Retina (tissue), 1 donor: ENCODE measurements around the gene GABBR2.

ENCODE experiments used
- DNase-seq: peaks from one replicate; pipeline ENCODE4 v3.0.0-alpha.2; 2016

Gene GABBR2

DNA sequence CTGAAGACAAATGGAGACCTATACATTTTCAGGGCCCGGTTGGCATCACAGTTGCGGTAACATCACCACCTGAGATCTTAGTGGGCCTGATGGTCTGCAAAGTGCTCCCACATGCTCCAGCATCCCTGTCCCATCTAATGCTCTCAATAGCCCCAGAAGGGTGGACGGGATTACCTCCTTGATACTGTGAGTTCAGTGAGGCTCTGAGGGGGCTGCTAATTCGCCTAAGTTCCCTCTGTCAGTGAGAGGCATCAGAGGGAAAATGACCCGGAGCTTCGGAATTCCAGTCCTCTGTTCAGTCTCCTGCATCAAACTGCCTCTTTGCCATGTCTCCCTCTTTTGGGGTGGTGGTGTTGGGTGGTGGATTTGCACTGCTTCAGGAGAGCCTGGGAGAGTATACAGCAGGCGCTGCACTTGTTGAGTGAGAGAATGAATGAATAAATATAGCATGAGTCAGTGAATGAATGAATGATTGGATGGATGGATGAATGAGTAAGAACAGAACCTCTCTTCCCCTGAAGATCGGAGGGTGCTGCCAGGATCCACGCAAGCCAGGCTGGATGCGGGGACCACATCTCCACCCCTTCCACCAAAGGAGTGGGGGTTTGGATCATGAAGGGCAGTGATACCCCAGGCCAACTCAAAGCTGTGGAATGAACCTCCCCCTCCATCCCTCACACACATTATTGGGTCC, 141.0 kb downstream of the GABBR2 start:
- peak; percentile 8 for DNase-seq

DNA sequence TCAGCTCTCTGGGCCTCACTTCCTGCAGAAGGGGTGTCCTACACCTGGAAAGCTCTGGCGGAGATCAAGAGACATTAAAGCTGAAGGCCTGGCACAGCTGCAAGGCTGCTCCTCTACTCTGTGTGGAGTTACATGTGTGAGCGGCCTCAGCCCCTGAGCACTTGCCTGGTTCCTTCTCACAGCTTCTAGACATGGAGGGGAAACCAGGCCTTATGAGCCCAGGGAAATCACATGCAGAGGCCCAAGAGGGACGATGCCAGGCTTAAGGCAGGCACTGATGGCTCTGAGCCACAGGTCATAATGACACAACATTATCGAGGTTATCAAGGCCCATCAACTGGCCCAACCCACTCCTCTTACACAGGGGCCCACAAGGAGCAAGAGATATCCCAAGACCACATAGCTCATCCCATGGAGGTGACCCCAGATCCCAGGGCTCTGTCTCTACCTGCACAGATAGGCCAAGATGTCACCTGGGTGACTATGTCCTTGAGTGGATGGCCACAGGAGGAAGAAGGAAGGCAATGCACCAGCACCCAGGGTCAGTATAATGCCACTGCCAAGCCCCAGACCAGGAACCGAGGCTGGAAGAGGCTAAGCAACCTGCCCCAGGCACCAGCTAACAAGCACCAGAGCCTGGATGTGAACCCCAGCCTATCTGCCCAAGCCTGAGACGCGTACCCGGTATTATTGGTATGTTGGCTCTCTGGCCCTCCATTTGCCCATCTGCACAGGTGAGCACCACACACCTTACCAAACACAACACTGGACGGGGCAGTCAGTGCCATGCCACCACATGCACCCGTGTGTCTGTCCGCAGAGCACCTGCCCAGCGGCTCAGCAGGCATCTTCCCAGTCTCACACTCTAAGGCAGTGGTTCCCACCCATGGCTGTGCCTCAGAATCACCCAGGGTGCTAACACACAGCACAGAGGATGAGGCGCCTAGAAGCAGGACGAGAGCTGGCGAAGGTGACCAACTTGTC, 143.3 kb downstream of the GABBR2 start:
- no peak for DNase-seq

DNA sequence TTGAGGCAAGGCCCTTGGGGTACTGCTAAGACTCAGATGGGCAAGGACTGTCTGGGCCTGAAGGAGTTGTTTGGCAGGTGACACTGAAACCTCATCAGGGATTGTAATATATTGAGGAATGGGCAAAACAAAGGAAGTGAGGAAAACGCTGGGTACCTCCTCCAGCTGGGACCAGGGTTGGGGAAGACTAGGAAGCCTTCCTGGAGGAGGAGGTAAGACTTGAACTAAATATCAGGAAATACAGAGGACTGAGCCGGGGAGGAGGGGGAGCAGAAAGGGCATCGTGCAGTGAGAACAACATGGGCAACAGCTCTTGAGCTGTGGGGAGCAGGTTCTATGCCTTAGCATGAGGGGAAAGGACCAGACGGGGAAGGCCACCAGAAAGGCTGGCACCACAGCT, 144.0 kb downstream of the GABBR2 start:
- DNase-seq = no peak

DNA sequence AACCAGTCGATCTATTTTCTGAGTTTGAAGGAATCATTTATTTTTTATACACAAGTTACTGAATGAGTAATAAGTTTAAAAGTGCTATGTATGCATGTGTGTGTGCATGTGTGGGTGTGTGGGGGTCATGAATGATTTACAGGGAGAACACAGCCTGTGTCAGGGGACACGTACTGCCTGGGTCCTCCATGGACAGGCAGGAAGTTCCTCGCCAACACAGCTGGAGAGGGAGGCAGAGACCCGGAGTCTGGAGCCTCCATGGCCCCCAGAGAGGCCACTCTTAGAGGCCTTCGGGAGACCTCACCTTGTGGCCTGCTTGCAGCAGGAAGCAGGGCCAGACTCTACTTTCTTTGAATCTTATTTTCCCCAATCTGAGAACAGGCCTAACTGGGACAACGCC, 144.7 kb downstream of the GABBR2 start:
- peak; percentile 16 for DNase-seq

DNA sequence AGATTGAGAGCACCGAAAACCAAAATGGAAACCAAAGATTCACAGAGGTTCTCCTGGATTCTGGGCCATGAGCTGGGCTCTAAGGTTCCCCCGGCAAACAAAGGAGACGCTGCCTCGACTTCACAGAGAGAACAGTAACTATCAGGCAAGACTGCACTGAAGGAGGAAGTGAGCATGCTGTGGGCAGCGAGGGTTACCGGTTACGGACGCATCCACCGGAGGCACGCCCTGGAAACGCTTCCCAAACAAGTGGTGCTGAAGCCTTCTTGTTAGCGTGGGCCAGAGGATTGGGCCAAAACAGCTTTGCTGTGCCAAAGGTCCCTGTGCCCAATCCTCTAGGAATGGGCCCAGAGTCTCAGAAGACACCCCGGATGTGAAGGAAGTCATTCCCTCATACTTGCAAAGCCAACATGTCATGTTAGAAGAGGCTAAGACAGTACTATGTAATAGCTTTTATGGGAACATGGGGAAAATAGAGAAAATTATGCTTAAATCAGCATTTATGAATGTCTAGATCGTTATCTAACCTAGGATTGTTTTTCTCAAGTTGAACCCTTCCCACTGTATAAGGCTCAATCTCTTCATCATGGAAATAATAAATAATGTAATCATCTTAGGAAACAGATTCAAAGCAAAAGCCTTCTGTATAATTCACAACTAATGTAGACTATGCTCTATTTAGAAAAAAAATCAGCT, 145.4 kb downstream of the GABBR2 start:
- DNase-seq = peak; percentile 6

DNA sequence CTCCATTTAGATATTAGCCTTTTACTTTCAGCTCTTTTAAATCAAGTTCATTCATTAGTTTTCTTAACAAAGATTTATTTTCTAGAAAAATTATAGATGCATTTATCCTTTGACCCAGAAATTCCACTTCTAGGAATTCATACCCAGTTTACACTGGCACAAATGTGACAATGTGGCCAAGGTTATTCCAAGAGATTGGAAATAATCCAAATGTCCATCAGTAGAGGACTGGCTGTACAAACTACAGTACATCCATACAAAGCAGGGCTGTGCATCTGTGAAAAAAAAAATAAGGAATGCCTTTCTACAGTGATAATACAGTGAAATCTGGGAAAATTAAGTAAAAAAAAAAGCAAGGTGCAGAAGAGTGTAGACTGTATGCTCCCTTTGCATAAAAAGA, 149.2 kb downstream of the GABBR2 start:
- DNase-seq = no peak

DNA sequence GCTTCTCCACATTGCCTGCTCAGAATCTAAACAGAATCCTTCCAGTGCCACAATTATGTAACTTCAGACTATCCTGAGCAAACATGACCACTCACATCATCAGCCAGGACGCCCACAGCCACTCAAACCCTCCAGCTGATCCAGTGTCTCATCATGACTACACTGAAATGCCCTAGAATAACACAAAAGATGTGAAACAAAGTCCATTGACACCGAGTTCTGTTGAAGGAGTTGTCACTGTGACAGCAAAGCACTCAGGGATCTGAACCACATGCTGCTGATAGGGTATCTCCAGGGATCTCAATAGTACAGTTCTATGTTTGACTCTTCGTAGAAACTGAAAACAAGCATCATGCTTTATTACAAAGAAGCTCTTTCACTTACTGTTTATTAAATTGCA, 150.2 kb downstream of the GABBR2 start:
- DNase-seq = peak; percentile 4

DNA sequence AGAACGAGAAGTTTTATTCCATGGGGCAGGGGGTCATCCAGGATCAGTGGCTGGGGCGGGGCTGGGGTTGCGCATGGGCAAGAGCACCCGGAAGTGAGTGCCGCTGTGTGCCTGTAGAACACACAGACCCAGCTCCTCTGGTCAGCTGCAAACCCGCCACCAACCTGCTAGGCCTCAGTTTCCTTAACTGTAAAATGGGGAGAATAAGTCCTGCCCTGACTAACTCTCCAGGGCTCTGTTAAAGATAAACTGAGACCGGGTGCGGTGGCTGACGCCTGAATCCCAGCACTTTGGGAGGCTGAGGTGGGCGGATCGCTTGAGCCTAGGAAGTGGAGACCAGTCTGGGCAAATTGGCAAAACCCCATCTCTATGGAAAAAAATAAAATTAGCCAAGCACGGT, 152.2 kb downstream of the GABBR2 start:
- DNase-seq = no peak

DNA sequence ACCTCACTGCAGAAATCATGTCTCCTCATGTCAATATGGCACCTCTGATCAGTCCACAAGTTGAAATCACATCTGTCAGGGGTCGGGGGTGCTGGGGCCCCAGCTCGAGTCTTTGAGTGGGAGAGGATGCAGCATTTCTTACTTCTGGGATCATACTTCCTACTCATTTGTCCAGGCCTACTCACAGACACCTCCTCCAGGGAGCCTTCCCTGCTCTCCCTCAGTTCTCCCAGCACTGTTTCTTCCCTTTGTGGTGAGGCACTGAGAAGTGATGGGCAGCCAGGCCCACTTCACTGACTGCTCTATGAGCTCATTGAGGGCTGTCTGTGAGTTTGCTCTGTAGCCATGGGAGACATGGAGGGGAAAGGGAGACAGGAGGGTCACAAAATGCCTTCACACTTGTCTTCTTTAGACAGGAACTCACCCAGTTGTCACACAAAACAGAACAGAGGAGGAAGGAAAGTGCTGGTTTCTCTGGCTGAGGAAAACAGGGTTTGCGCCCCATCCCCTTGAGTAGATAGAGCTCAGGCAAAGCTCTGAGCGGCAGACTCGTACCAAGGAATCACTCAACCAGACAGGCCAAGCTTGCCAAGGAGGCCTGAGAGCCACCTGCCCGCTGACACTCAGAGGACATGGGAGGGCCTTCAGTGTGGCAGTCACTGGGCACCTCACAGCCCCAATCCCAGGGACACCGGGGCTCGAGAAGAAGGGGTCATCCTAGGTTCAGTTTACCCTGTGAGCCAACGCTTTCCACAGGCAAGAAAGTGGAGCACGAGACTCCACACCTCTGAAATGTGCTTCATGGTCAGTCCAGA, 152.9 kb downstream of the GABBR2 start:
- no peak for DNase-seq

DNA sequence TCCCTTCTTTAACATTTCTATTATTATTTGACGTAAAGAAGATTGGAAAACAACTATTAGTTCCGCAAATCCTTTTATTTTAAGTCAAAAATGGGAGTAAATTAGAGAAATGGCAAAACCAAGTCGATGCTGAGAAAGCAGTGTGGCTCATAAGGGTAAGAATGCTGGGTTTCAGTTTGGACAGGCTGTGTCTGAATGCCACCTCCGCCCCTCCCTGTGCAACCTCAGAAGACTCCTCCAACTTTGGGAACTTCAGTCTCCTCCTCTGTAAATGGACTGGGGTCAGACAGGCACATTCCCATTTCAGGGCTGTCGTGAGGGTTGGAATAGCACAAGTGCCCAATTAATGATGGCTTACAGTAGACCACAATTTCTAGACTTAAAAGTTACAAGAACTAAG, 154.0 kb downstream of the GABBR2 start:
- DNase-seq = no peak

DNA sequence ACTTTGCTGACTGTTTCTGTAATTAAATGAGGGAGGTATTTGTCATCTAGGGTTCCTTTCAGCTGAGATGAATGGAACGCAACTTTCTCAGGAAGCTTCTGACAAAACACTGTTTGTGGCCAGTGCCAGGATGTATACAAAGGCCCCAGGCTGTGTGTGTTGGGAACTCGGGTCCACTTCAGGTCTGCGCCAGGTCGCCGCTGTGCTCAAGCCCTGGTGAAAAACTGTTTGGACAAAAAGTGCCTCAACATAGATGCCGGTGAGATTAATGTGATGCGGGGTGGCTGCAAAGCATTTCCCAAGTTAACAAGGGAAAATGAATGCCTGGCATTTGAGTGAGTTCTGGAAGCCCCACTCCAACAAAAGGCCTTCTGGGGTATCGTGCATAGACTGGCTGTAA, 156.4 kb downstream of the GABBR2 start:
- no peak for DNase-seq

DNA sequence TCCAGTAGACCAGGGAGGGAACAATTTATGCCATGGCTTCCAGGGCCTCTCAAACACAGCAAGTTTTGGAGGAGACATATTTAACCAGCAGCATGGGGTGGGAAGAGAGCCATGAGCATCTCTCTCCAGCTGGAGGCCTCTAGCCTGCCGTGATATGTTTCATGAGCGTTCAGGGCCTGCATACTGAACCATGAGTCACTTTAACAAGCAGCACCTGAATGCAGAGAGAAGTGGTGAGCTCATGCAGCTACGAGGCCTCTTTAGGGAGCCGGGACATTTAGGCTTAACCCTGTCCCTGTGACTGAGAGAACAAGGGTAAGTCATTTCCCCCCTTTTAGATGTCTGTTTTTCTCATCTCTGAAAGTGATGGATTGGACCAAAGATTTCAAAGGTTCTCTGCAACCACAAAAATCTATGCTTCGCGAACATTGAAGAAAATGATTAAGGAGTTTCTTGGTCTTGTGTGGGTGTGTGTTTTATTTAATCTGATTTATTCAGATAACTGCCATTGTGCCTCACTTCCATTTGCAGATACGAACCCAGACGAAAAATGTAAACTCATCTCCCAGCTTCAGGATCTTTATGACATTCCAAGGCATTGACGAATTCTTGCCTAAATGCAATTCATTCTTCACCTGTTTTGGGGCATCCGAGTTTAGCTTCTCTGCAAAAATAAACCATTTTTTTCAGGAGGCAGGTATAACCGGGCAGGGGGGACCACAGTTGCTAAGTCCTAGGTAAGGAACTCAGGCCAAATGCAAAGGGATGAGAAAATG, 157.0 kb downstream of the GABBR2 start:
- DNase-seq = no peak

DNA sequence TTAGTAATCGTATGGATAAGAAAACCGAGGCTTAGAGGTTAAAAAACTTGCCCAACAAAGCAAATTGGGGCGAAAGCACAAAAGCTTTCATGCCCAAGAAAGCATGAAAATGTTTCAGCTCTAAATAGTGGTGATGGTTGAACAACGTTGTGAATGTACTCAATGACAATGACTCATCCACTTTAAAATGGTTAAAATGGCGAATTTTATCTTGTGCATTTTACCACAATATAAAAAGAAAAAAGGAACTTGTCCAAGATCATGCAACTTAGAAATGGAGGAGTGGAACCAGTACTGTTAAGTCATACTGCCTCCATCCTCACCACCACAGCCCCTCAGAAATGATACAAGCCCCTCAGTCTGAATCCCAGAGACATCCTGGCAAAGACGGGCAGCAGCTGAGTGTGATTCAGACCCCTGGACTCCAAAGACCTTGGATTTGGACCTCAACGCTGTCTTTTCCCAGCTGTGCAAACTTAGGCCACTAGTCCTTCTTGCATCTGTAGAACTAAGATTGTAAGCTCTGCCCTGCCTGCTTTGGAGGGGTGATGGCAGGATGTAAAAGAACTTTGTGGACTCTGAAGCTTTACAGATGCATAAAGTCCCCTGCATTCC, 158.4 kb downstream of the GABBR2 start:
- DNase-seq = no peak

DNA sequence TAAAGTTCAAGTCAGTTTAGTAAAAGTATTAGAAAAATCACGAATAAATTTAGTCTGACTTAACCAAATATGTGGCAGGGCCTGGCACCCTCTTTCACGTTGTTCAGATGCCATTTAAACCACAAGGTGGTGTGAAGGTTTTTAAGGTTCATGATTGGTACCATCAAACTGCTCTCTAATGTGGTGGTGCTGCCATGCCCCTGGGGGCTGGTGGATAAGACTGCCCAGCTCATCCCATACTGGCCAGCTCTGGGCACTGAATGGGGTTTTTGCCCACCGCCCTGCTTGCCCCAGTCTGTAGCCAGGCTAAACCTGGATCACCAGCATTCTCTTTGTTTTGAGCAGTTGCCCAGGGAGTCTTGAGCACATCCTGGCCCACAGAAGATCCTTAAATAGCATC, 159.3 kb downstream of the GABBR2 start:
- DNase-seq = no peak

DNA sequence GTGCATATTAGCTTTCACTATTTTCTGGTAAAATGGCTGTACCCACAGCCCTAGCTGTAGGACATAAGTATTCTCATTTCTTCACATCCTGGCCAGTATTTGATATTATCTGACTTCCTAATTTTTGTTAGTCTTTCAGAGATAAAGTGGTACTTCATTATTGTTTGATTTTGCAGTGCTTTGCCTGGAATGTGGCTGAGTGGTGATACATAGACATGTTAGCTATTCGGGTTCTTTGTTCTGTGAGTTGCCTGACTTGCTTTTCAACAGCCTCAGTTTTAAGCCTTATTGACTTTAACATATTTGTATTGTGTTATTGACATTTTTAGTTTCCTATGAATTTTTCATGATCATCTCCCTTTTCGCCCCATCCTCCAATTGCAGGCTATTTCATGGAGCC, 161.1 kb downstream of the GABBR2 start:
- no peak for DNase-seq

DNA sequence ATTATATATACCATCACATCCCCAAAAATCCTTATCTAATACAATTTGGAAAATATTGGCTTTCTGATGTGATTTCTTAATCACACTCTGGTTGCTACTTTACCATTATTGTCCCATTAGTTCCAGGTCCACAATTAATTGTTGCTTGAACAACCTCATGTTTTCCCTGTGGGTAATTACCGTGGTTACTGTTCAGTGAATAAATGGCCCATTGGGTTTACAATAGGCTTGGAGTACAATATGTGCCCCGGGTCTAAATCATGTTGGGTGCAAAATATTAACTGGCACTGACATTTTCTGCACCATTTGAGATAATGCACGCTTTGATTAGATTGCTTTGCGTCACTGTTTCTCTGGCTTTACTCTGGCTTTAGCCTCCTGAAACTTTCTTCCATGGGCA, 163.7 kb downstream of the GABBR2 start:
- no peak for DNase-seq

DNA sequence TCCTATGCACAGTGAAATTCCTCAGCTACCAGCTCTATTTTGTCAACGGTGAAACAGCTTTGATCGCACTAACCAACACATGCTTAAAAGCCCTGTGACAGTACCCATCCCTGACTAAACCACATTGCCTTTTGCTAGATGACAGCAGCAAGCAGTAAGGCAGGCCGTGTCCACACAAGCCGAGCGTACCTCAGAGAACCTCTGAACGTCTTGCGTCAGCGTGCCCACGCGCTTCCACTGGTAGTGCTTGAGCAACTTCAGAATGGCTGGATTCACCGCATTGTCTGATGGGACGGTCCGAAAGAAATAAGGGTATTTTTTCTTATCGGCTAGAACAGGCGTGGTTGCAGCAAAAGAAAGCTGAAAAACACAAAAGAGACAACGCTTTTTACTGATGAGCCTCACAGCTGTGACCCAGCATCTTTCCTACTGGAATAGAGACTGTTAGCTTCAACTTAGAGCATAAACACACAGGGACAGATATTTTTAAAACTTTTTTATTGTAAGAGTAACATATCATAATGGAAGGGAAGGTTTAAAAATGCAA, 167.0 kb downstream of the GABBR2 start:
- DNase-seq = no peak

DNA sequence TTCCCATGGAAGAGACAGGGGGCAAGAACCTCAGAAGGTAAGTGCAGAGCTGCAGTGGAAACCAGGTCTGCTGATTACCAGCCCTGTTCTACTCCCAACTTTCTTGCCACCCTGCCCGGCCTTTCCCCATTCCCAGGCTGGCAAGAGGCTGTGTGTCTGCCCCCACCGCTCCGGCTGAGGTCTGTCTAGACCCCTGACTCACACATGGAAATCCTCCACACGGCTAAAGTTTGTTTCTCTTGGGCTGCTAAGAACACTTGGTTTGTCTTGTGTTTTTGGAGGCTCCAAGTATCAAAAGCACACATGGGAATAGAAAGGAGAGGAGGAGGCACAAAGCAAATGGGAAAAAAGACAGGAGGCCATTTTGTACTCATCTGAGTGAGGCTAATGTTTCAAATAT, 168.3 kb downstream of the GABBR2 start:
- DNase-seq = no peak

DNA sequence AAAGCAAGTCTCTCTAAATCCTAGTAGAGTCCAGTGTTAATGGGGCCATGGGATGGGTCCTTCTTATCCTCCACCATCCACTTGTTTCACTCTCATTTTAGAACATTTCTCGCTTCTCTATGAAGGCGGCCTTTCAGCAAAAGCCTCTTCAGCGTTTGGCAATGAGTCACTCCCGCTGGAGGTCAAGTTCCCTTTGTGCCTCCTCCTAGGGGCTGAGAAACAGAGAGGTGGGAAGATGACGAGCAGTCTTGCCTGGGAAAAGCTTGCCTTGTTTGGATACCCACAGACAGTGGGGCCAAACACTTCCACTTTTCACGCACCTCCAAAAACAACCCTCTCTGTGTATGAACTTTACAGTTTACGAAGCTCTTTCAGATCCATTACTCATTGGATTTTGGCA, 168.8 kb downstream of the GABBR2 start:
- no peak for DNase-seq

DNA sequence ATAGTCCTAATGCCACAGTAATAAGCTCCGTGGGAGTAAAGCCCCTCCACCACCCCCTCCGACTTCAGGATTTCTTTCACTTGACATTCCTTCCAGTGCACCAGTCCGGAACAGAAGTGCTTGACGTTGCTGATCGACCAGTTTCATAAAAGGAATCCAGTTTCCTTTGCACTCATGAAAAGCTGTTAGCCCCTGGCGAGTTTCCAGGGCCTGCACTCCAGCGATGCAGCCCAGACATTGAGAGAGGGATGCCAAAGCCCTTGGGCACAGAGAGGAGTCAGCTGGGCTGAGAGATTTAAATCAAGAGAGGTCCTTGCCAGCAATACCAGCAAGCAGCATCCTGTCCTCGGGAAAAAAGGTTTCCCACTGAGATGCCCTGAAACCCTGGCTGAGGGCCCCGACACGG, 170.1 kb downstream of the GABBR2 start:
- DNase-seq = peak; percentile 63

DNA sequence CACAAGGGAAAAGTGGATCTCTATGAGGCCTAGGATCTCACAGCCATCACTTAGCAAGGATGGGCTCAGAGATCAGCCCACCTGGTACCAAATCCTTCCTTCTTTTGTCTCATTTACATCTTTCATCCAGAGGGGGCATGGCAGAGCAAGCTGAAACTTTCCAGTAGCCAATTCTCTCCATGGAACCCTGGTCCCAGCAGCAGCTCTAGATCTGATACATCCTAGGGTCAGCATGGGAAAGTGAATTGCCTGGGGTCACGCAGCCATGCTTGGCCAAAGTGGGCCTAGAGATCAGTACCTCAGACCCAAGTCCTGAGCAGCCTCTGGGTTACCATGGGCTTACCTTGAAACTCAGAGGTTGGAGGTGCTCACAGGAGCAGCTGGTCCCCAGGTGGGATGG, 170.5 kb downstream of the GABBR2 start:
- DNase-seq = peak; percentile 42
